Mesothelial cell of epicardium (in vitro differentiated cells): ENCODE data around the gene FLNA. TPM values are rescaled to one million over a fixed set of nuclear protein-coding genes. Genes with fewer than 3 reads are reported as not detected.

Experiments used
- DNase-seq, 2 experiments: peaks; one replicate each; pipeline ENCODE4 v3.0.0; 2021; ENCODE audit warnings: low spot score in 2 of 2; ENCODE audit not compliant: unreplicated experiment in 2 of 2
- H3K27ac Mint-ChIP-seq: 2 replicates; pipeline ENCODE4 v1.8.0; 2021; ENCODE audit warnings: mixed read lengths
- H3K27me3 Mint-ChIP-seq: 2 replicates; pipeline ENCODE4 v1.8.0; 2021; ENCODE audit warnings: low read depth, mixed read lengths
- H3K36me3 Mint-ChIP-seq: 2 replicates; pipeline ENCODE4 v1.8.0; 2021; ENCODE audit warnings: mixed read lengths
- H3K4me1 Mint-ChIP-seq: 2 replicates; pipeline ENCODE4 v1.8.0; 2021; ENCODE audit warnings: mixed read lengths
- H3K4me3 Mint-ChIP-seq: 2 replicates; pipeline ENCODE4 v1.8.0; 2021; ENCODE audit warnings: mild to moderate bottlenecking, moderate library complexity, mixed read lengths
- H3K9me3 Mint-ChIP-seq: 2 replicates; pipeline ENCODE4 v1.8.0; 2021; ENCODE audit warnings: mixed read lengths
- CTCF ChIP-seq: fragments of 200-600 bp; sonication (generic); IDR thresholded peaks from one replicate; pipeline ENCODE4 v1.5.0; 2021; ENCODE audit warnings: antibody characterized with exemption; ENCODE audit not compliant: unreplicated experiment
- total RNA-seq: library from RNA; stranded (reverse); gene quantifications from 3 replicates; pipeline ENCODE4 v1.2.1, GENCODE V29; 2021

Gene FLNA
- total RNA-seq, 1 donor from 2014 or later, result 1,412 TPM

- no peak for TF ChIP-seq CTCF
- Mint-ChIP-seq H3K4me3 (no peak overlapping the region), H3K27ac (no peak overlapping the region)
Observed at GRCh38 chrX:154327038-154327820, 47.2 kb downstream of the FLNA start.

GRCh38 chrX:154325541-154325940, 48.9 kb downstream of the FLNA start:
- H3K4me3 Mint-ChIP-seq, result no peak overlapping the region
- peaks cover 21% of the 10 kb centered on the region for H3K4me1 Mint-ChIP-seq
- peaks cover 5% of the 10 kb centered on the region for H3K27me3 Mint-ChIP-seq
- no peak for DNase-seq
- H3K27ac Mint-ChIP-seq, result peak overlapping the region; percentile 45
- no peaks in the 10 kb centered on the region for H3K36me3 Mint-ChIP-seq
- TF ChIP-seq CTCF, result no peak
- H3K9me3 Mint-ChIP-seq, result peaks cover 27% of the 10 kb centered on the region

More at GRCh38 chrX:154327038-154327820, 47.2 kb downstream of the FLNA start:
- no peak for DNase-seq
- Mint-ChIP-seq H3K9me3 (peaks cover 31% of the 10 kb centered on the region), H3K4me1 (peaks cover 21% of the 10 kb centered on the region), H3K27me3 (no peaks in the 10 kb centered on the region), H3K36me3 (no peaks in the 10 kb centered on the region)

GRCh38 chrX:154323537-154323936, 50.9 kb downstream of the FLNA start:
- Mint-ChIP-seq H3K4me3 (no peak overlapping the region), H3K4me1 (peaks cover 21% of the 10 kb centered on the region), H3K9me3 (peaks cover 28% of the 10 kb centered on the region)

GRCh38 chrX:154322890-154323289, 51.5 kb downstream of the FLNA start:
- no peak for TF ChIP-seq CTCF
- no peak for DNase-seq
- H3K4me3 Mint-ChIP-seq, result no peak overlapping the region

More at GRCh38 chrX:154323537-154323936, 50.9 kb downstream of the FLNA start:
- Mint-ChIP-seq H3K27ac (no peak overlapping the region), H3K36me3 (no peaks in the 10 kb centered on the region), H3K27me3 (peaks cover 11% of the 10 kb centered on the region)
- DNase-seq, result no peak
- TF ChIP-seq CTCF, result no peak

GRCh38 chrX:154321594-154321993, 52.8 kb downstream of the FLNA start:
- Mint-ChIP-seq H3K9me3 (peaks cover 18% of the 10 kb centered on the region), H3K27me3 (peaks cover 11% of the 10 kb centered on the region), H3K36me3 (no peaks in the 10 kb centered on the region), H3K27ac (no peak overlapping the region), H3K4me1 (peaks cover 16% of the 10 kb centered on the region), H3K4me3 (no peak overlapping the region)
- no peak for DNase-seq
- TF ChIP-seq CTCF, result no peak

More at GRCh38 chrX:154322890-154323289, 51.5 kb downstream of the FLNA start:
- no peak overlapping the region for H3K27ac Mint-ChIP-seq
- peaks cover 27% of the 10 kb centered on the region for H3K9me3 Mint-ChIP-seq
- H3K36me3 Mint-ChIP-seq, result no peaks in the 10 kb centered on the region
- peaks cover 21% of the 10 kb centered on the region for H3K4me1 Mint-ChIP-seq
- H3K27me3 Mint-ChIP-seq, result peaks cover 11% of the 10 kb centered on the region
